ENCODE measurements around the gene FAM185A. TPM values are rescaled to one million over a fixed set of nuclear protein-coding genes. Genes with fewer than 3 reads are reported as not detected.

Gene FAM185A
- total and polyA plus RNA-seq, 2 of the 4 experiments (the other 2 are of a cell fraction), result 3.6 to 4.3 TPM

GRCh38 chr7:102832674-102833073, 83.9 kb downstream of the FAM185A start:
- no peak overlapping the region for H4K5ac ChIP-seq (ENCODE audit: low read depth, low read length)
- no peaks in the 10 kb centered on the region; a peak in 1 of 4 replicates for H3K79me1 ChIP-seq (ENCODE audit: low read depth in 1 of 2, low read length in 2 of 2)
- no peaks in the 10 kb centered on the region for H3K9me1 ChIP-seq (ENCODE audit: insufficient read depth, low read length)
- H3K4me1 ChIP-seq (ENCODE audit: control insufficient read depth, insufficient read depth, low read length), result peaks cover 20% of the 10 kb centered on the region
- TF ChIP-seq RAD21 (IDR thresholded peaks at IDR 0.05; ENCODE audit: low read length) (no peak), CTCF (conservative IDR thresholded peaks at IDR 0.05; ENCODE audit: low read depth, low read length) (no peak), CHD1 (IDR thresholded peaks at IDR 0.05; ENCODE audit: low read depth, low read length) (no peak)
- no peak overlapping the region for H3K4me2 ChIP-seq (ENCODE audit: low read depth, low read length)
- H2AK5ac ChIP-seq (ENCODE audit: low read depth, low read length), result peak overlapping the region; percentile 51
- intact Hi-C loops (cut with micrococcal nuclease) (no loop called here), in situ Hi-C loops (cut with MboI; ENCODE audit: low sequenced_read_pairs) (no loop called here), dilution Hi-C loops (cut with HindIII; ENCODE audit: low sequenced_read_pairs, unreplicated experiment) (no loop called here)
- no peak overlapping the region for H3K23ac ChIP-seq (ENCODE audit: low read depth, low read length)
- no peak for DNase-seq
- H3K27me3 ChIP-seq (ENCODE audit: control insufficient read depth, insufficient read depth, low read length), result no peaks in the 10 kb centered on the region
- ChIA-PET POLR2A (ENCODE audit: unreplicated experiment) (interaction anchor here (0.7 kb wide), 1 partner anchor 9 kb away, joined by 5 read pairs; no protein-coding TSS in a partner anchor), CTCF (no interaction called here)
- H3K56ac ChIP-seq (ENCODE audit: extremely low read depth, insufficient read depth, low read length), result no peak overlapping the region
- H3K4me3 ChIP-seq (ENCODE audit: insufficient read depth, low read depth, low read length), result no peak overlapping the region
- no peak overlapping the region; the same call in 1 of the 2 replicates for H3K27ac ChIP-seq (ENCODE audit: insufficient read depth, low read length)
- no peak overlapping the region for H3K9ac ChIP-seq (ENCODE audit: low read depth, low read length)
- no peak overlapping the region for H2BK5ac ChIP-seq (ENCODE audit: low read depth, low read length, poor library complexity, severe bottlenecking)
- no CpG with 5 or more reads among the region's 1 CpG for WGBS, 2 experiments (ENCODE audit: extremely low coverage in 2 of 2, insufficient read length in 1 of 2)
- no peak overlapping the region; the same call in 1 of the 2 replicates for H4K91ac ChIP-seq (ENCODE audit: insufficient read depth, low read depth, low read length)
- H3K14ac ChIP-seq (replicated peaks; ENCODE audit: low read depth, low read length), result peak overlapping the region; percentile 10; the same call in 1 of the 2 replicates
- H3K18ac ChIP-seq (ENCODE audit: low read depth, low read length), result no peak overlapping the region
- H3K36me3 ChIP-seq (ENCODE audit: control insufficient read depth, insufficient read depth, low read length), result no peaks in the 10 kb centered on the region
- H2AFZ ChIP-seq (replicated peaks; ENCODE audit: low read length, poor library complexity), result no peak overlapping the region
- H2BK15ac ChIP-seq (ENCODE audit: low read depth, low read length), result peak overlapping the region; percentile 9; the same call in 1 of the 3 replicates
- H2BK120ac ChIP-seq (ENCODE audit: low read depth, low read length), result no peak overlapping the region
- no peak for ATAC-seq (ENCODE audit: low read depth)
- H2BK20ac ChIP-seq (ENCODE audit: low read depth, low read length), result no peak overlapping the region
- no TSS peak for BruUV-seq (replicated peaks)
- no peak overlapping the region for H2AK9ac ChIP-seq (replicated peaks; ENCODE audit: low read depth, low read length, poor library complexity)
- no peaks in the 10 kb centered on the region for H3K9me3 ChIP-seq (ENCODE audit: control insufficient read depth, insufficient read depth, low read length)
- H4K20me1 ChIP-seq (ENCODE audit: insufficient read depth, low read length), result no peaks in the 10 kb centered on the region
- H3K4ac ChIP-seq (ENCODE audit: low read depth, low read length), result no peak overlapping the region
- no peak overlapping the region for H4K8ac ChIP-seq (ENCODE audit: low read depth in 2 of 2, low read length in 2 of 2)
